ENCODE measurements around the gene ENOX1.

DNA sequence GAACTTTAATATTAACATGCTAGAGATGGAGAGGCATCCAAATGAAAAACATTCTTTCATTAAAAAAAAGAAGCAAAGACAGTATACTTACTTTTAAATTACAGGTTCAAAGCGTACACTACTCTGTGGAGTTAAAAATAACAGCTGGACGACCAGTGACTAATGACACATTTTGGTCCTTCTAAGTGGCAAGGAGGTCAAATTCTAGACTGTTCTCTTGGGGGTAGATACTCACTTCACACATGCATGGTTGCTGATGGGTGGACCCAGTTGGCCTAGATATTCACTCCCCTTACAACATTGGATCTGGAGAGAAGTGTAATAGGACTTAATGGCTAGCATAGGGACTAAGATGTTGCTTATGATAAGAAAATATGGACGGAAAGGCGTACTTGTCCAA, 461.1 kb downstream of the ENOX1 start:
- TF ChIP-seq, protein P1, sequence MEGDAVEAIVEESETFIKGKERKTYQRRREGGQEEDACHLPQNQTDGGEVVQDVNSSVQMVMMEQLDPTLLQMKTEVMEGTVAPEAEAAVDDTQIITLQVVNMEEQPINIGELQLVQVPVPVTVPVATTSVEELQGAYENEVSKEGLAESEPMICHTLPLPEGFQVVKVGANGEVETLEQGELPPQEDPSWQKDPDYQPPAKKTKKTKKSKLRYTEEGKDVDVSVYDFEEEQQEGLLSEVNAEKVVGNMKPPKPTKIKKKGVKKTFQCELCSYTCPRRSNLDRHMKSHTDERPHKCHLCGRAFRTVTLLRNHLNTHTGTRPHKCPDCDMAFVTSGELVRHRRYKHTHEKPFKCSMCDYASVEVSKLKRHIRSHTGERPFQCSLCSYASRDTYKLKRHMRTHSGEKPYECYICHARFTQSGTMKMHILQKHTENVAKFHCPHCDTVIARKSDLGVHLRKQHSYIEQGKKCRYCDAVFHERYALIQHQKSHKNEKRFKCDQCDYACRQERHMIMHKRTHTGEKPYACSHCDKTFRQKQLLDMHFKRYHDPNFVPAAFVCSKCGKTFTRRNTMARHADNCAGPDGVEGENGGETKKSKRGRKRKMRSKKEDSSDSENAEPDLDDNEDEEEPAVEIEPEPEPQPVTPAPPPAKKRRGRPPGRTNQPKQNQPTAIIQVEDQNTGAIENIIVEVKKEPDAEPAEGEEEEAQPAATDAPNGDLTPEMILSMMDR (IDR thresholded peaks at IDR 0.05), result no peak
- no peak for TF ChIP-seq POLR2A (IDR thresholded peaks at IDR 0.05)
